Measurements from ENCODE around the gene DHX34. TPM values are rescaled to one million over a fixed set of nuclear protein-coding genes. Genes with fewer than 3 reads are reported as not detected.

DHX34 gene
- total RNA-seq, 1 experiment from 2014 or later: 23.0 TPM

- no peak for TF ChIP-seq EZH2 (IDR thresholded peaks at IDR 0.05; ENCODE audit: low read depth)
- TF ChIP-seq, protein P1, sequence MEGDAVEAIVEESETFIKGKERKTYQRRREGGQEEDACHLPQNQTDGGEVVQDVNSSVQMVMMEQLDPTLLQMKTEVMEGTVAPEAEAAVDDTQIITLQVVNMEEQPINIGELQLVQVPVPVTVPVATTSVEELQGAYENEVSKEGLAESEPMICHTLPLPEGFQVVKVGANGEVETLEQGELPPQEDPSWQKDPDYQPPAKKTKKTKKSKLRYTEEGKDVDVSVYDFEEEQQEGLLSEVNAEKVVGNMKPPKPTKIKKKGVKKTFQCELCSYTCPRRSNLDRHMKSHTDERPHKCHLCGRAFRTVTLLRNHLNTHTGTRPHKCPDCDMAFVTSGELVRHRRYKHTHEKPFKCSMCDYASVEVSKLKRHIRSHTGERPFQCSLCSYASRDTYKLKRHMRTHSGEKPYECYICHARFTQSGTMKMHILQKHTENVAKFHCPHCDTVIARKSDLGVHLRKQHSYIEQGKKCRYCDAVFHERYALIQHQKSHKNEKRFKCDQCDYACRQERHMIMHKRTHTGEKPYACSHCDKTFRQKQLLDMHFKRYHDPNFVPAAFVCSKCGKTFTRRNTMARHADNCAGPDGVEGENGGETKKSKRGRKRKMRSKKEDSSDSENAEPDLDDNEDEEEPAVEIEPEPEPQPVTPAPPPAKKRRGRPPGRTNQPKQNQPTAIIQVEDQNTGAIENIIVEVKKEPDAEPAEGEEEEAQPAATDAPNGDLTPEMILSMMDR (conservative IDR thresholded peaks at IDR 0.05): no peak
- Histone ChIP-seq H3K27ac (no peak overlapping the region), H3K36me3 (ENCODE audit: low read depth) (no peaks in the 10 kb centered on the region), H3K4me2 (no peak overlapping the region), H3K4me3 (no peak overlapping the region), H3F3A (ENCODE audit: insufficient read depth, low read depth) (no peaks in the 10 kb centered on the region), H4K20me1 (ENCODE audit: insufficient read depth) (no peaks in the 10 kb centered on the region), H3K9me2 (ENCODE audit: insufficient read depth) (no peaks in the 10 kb centered on the region), H2AFZ (no peak overlapping the region), H3K79me2 (ENCODE audit: low read depth) (no peaks in the 10 kb centered on the region), H3K27me3 (ENCODE audit: insufficient read depth, low read depth) (0 out of 2 replicates have a peak, but pooled peaks cover 3% of the 10 kb centered on the region), H3K9me3 (ENCODE audit: insufficient read depth, low read depth) (no peaks in the 10 kb centered on the region), H3K4me1 (replicated peaks; ENCODE audit: insufficient read depth) (no peaks in the 10 kb centered on the region)
- BruUV-seq (replicated peaks): no TSS peak
- intact Hi-C loops (cut with micrococcal nuclease; ENCODE audit: unreplicated experiment): no loop called here
- ChIA-PET CTCF (no interaction called here), POLR2A (ENCODE audit: unreplicated experiment) (no interaction called here)
- no peak for DNase-seq
Measured at GRCh38 chr19:47323872-47324271, 25.2 kb upstream of the DHX34 start.

DNA sequence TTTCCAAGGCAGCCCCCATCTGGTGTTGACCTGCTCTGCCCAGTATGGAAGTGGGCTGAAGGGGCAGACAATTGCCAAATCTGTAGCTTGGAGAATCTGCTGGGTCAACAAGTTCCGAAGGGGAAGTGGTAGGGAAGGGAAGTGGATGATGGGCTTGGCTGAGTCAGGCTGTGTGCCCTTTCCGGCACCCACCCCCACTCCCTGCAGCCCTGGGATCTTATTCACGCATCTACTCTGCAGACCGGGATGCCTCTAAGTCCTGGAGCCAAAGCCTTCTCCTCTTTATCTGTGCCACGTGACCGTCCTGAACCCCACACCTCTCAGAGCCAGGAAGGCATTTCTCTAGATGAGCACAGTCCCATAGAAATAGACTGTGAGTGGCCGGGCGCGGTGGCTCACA, 24.6 kb upstream of the DHX34 start:
- no peaks in the 10 kb centered on the region for H3K36me3 ChIP-seq (ENCODE audit: low read depth)
- H3F3A ChIP-seq (ENCODE audit: insufficient read depth, low read depth): no peaks in the 10 kb centered on the region
- no peak for DNase-seq
- ChIA-PET CTCF (interaction anchor here (0.6 kb wide), 1 partner anchor 15 kb away, joined by 4 read pairs; no protein-coding TSS in a partner anchor), POLR2A (ENCODE audit: unreplicated experiment) (no interaction called here)
- H3K79me2 ChIP-seq (ENCODE audit: low read depth): no peaks in the 10 kb centered on the region
- H3K9me2 ChIP-seq (ENCODE audit: insufficient read depth): no peaks in the 10 kb centered on the region
- no peak overlapping the region for H3K4me2 ChIP-seq
- no peaks in the 10 kb centered on the region for H3K9me3 ChIP-seq (ENCODE audit: insufficient read depth, low read depth)
- no peak overlapping the region for H3K4me3 ChIP-seq
- H3K4me1 ChIP-seq (replicated peaks; ENCODE audit: insufficient read depth): no peaks in the 10 kb centered on the region
- H4K20me1 ChIP-seq (ENCODE audit: insufficient read depth): no peaks in the 10 kb centered on the region
- no peak overlapping the region for H2AFZ ChIP-seq
- no peak overlapping the region for H3K27ac ChIP-seq
- BruUV-seq (replicated peaks): no TSS peak
- intact Hi-C loops (cut with micrococcal nuclease; ENCODE audit: unreplicated experiment): no loop called here
- 0 out of 2 replicates have a peak, but pooled peaks cover 3% of the 10 kb centered on the region for H3K27me3 ChIP-seq (ENCODE audit: insufficient read depth, low read depth)
- no peak for TF ChIP-seq EZH2 (IDR thresholded peaks at IDR 0.05; ENCODE audit: low read depth)
- TF ChIP-seq, protein P1 (conservative IDR thresholded peaks at IDR 0.05): no peak

DNA sequence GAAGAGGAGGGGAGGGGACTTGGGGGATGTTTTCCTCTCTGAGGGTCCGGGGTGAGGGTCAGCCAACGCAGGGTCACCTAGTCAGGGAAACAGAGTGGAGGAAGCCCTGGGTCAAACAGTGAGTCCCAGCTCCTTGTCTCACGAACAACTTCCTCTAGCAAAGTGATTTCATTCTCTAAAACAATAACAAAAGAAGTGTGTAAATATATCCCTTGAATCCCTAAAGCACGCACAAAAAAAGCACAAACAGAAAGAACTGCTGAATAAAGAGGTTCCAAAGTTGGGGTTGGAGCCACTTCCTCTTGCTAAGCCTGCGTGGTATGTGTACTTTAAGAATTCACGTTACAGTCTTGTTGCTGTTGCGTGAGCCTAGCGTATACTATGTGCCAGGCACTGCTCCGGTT, 18.6 kb upstream of the DHX34 start:
- H3K9me3 ChIP-seq (ENCODE audit: insufficient read depth, low read depth): no peaks in the 10 kb centered on the region
- no peak for DNase-seq
- H3K4me2 ChIP-seq: no peak overlapping the region
- no peaks in the 10 kb centered on the region for H3K36me3 ChIP-seq (ENCODE audit: low read depth)
- ChIA-PET CTCF (interaction anchor here (0.6 kb wide), 3 partner anchors 53 to 793 kb away, joined by 3 to 5 read pairs (median 3); no protein-coding TSS in a partner anchor), POLR2A (ENCODE audit: unreplicated experiment) (no interaction called here)
- H3K4me1 ChIP-seq (replicated peaks; ENCODE audit: insufficient read depth): no peaks in the 10 kb centered on the region
- H4K20me1 ChIP-seq (ENCODE audit: insufficient read depth): no peaks in the 10 kb centered on the region
- H3K27ac ChIP-seq: no peak overlapping the region
- H3F3A ChIP-seq (ENCODE audit: insufficient read depth, low read depth): peaks cover 3% of the 10 kb centered on the region; the same call in 1 of the 2 replicates
- H3K9me2 ChIP-seq (ENCODE audit: insufficient read depth): no peaks in the 10 kb centered on the region
- no peak overlapping the region for H2AFZ ChIP-seq
- intact Hi-C loops (cut with micrococcal nuclease; ENCODE audit: unreplicated experiment): no loop called here
- H3K4me3 ChIP-seq: no peak overlapping the region
- 0 out of 2 replicates have a peak, but pooled peaks cover 3% of the 10 kb centered on the region for H3K27me3 ChIP-seq (ENCODE audit: insufficient read depth, low read depth)
- TF ChIP-seq, protein P1 (conservative IDR thresholded peaks at IDR 0.05): no peak
- no peak for TF ChIP-seq EZH2 (IDR thresholded peaks at IDR 0.05; ENCODE audit: low read depth)
- no TSS peak for BruUV-seq (replicated peaks)
- no peaks in the 10 kb centered on the region for H3K79me2 ChIP-seq (ENCODE audit: low read depth)

All from PC-9 (cell line).